Measurements from ENCODE around the gene ATF4. TPM values are rescaled to one million over a fixed set of nuclear protein-coding genes. Genes with fewer than 3 reads are reported as not detected.
"Not testable (repeated sequence)": the region's sequence is repeated elsewhere in the genome, so short reads cannot be mapped to it uniquely, and the experiment has no call there.

The ATF4 gene
- total RNA-seq, 1 experiment from 2014 or later, result 900 TPM

- DNase-seq (ENCODE audit: low read depth, low spot score), result peak; percentile 87
- in situ Hi-C loops (cut with HindIII; ENCODE audit: low pct_unique_long_range_greater_than_20kb, low sequenced_read_pairs), result not testable (repeated sequence)
Observed at GRCh38 chr22:39521106-39521885, 934 bp downstream of the ATF4 start.

GRCh38 chr22:39522091-39522490, 1.7 kb downstream of the ATF4 start:
- in situ Hi-C loops (cut with HindIII; ENCODE audit: low pct_unique_long_range_greater_than_20kb, low sequenced_read_pairs); DNase-seq (ENCODE audit: low read depth, low spot score): not testable (repeated sequence)

DNA sequence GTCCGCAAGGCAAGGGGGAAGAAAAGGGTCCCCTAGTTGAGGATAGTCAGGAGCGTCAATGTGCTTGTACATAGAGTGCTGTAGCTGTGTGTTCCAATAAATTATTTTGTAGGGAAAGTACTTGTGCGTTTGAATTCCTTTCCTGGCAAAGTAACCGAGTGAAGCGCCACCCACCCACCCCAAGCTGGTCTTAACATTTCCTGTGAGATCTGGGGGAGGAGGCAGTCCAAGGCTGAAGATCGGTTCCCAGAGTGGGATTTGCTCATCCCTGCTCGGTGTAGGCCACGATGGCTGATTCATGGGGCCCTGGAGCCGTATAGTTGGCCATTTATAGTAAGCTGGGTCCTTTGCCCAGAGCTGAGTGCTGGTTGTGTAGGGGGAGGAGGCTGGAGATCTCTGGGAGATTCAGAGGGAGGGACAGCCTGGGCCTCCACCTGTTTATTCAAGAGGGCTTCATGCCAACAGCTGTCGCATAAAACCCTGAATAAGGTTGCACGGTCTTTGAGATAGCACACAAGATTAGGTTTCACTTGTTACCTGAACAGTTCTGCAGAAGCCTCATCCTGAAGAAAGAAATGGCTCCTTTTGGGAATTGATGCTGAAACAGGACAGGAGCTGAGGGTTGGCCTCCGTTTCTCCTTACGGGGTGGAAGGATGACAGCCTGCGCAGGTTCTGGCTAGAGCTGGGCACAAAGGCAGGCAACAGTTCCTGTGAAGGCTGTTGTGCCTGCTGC, 2.4 kb downstream of the ATF4 start:
- no peak for DNase-seq (ENCODE audit: low read depth, low spot score)
- in situ Hi-C loops (cut with HindIII; ENCODE audit: low pct_unique_long_range_greater_than_20kb, low sequenced_read_pairs), result no loop called here

- no peak for DNase-seq (ENCODE audit: low read depth, low spot score)
- in situ Hi-C loops (cut with HindIII; ENCODE audit: low pct_unique_long_range_greater_than_20kb, low sequenced_read_pairs), result no loop called here
Observed at GRCh38 chr22:39524089-39524752, 3.9 kb downstream of the ATF4 start.

- in situ Hi-C loops (cut with HindIII; ENCODE audit: low pct_unique_long_range_greater_than_20kb, low sequenced_read_pairs), result no loop called here
- DNase-seq (ENCODE audit: low read depth, low spot score), result no peak
Observed at GRCh38 chr22:39524753-39525657, 4.6 kb downstream of the ATF4 start.

DNA sequence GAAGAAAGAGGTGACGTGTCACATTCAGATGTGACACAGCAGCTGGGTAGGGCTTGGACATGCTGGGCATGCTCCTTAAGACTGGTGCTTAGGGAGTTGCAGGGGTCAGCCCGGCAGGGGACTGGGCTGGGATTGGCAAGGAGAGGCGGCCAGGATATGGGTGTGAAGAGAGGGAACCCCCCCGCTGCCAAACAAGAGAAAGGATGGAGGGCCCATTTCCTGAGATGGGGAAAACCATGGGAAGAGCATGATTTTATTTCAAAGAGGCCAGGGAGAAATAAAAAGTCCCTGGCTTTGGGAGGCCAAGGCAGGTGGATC, 5.3 kb downstream of the ATF4 start:
- in situ Hi-C loops (cut with HindIII; ENCODE audit: low pct_unique_long_range_greater_than_20kb, low sequenced_read_pairs), result no loop called here
- DNase-seq (ENCODE audit: low read depth, low spot score), result no peak

DNA sequence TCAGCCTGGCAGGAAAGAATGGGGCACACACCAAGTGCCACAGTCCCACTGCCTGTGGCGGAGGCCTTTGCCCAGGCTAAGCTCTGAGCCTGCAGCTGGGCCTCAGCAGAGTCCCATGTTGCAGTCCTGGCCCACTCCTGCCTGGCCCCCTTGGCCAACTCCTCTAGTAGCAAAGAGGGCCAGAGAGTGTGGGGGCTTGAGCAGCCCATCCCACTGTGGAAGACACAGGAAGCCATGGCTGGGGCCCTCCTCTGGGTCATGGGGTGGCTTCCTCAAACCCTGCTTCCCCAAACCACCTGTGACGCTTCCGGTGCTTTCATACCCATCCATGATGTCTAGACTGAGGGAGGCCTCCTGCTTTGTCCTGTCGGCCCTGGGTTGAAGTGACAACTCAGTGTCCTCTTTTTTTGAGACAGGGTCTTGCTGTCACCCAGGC, 6.4 kb downstream of the ATF4 start:
- in situ Hi-C loops (cut with HindIII; ENCODE audit: low pct_unique_long_range_greater_than_20kb, low sequenced_read_pairs), result no loop called here
- DNase-seq (ENCODE audit: low read depth, low spot score), result no peak

DNA sequence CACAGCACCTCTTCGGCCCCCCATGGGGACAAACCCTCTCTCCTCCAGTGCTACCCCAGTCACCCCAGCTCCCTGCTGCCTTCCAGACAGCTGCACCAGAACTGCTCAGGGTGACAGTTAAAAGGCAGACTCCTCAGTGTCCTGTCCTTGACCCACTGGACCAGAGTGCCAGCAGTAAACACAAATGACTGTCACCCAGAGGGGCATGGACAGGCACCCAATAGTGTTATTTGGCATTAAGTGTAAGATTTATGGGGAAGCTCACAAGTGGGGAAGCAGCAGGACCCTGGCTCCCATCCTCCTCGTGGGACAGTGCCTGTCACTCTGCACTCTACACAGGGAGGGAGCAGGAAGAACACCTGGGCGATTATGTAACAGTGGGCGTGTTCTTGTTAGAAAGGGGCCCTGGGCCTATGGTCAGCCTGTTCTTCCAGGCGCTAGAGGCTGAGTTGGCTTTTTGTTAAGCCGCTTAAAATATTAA, 7.2 kb downstream of the ATF4 start:
- DNase-seq (ENCODE audit: low read depth, low spot score), result no peak
- in situ Hi-C loops (cut with HindIII; ENCODE audit: low pct_unique_long_range_greater_than_20kb, low sequenced_read_pairs), result no loop called here

- in situ Hi-C loops (cut with HindIII; ENCODE audit: low pct_unique_long_range_greater_than_20kb, low sequenced_read_pairs), result no loop called here
- DNase-seq (ENCODE audit: low read depth, low spot score), result no peak
Observed at GRCh38 chr22:39528080-39528661, 7.8 kb downstream of the ATF4 start.

DNA sequence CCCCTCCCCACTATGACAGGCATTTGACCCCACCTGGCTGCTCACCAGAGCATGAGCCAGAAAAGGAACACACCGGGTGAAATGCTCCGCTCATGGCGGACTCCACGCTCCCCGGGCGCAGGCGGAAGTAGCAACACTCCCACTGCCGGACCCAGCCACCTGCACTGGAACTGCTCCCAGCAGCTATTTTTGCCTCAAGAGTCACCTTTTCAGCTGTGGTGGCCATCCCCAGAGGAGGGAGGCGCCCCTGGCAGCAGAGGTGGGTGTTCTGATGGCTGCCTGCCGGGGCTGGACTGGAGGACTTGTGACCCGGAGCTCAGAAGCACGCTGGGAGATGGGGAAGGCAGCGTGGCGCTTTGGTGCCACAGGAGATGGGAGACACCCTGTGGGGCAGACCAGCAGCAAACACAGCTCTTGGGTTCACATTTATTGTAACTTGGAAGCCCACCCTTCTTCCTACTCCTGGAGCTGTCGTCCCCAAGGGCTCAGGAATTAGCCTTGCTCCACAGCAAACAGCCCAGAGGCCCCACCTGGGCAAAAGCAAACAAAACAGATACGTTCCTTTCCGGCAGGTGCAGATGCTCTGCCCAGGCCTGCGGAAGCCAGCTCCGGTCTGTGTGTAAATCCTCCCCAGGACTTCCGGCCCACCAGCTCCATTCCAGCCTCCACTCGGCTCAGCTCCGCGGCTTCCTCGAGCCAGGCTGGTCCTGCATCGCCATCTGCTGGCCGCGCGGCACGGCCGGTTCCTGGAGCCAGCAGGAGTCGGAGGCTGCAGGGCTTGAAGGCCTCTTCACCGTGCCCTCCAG, 8.5 kb downstream of the ATF4 start:
- in situ Hi-C loops (cut with HindIII; ENCODE audit: low pct_unique_long_range_greater_than_20kb, low sequenced_read_pairs), result no loop called here
- peak; percentile 91 for DNase-seq (ENCODE audit: low read depth, low spot score)

DNA sequence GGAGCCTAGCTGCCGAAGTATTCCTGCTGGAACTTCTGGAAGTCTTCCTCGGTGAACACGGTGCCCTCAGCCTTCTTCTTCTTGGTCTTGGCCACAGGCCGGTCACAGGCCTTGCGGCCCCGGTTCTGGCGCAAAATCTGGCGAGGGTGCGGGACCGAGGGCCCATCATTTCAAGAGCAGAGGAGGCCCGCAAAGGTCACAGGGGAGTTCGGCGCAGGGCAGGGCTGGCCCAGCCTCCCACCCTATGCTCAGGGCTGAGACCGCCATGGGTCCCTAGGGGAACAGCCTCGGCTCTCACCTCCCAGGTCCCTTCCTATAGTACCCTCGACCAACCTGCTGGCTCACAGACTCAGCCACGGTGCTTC, 9.1 kb downstream of the ATF4 start:
- in situ Hi-C loops (cut with HindIII; ENCODE audit: low pct_unique_long_range_greater_than_20kb, low sequenced_read_pairs), result no loop called here
- no peak for DNase-seq (ENCODE audit: low read depth, low spot score)

- DNase-seq (ENCODE audit: low read depth, low spot score), result no peak
- in situ Hi-C loops (cut with HindIII; ENCODE audit: low pct_unique_long_range_greater_than_20kb, low sequenced_read_pairs), result no loop called here
Observed at GRCh38 chr22:39530116-39530515, 9.8 kb downstream of the ATF4 start.

DNA sequence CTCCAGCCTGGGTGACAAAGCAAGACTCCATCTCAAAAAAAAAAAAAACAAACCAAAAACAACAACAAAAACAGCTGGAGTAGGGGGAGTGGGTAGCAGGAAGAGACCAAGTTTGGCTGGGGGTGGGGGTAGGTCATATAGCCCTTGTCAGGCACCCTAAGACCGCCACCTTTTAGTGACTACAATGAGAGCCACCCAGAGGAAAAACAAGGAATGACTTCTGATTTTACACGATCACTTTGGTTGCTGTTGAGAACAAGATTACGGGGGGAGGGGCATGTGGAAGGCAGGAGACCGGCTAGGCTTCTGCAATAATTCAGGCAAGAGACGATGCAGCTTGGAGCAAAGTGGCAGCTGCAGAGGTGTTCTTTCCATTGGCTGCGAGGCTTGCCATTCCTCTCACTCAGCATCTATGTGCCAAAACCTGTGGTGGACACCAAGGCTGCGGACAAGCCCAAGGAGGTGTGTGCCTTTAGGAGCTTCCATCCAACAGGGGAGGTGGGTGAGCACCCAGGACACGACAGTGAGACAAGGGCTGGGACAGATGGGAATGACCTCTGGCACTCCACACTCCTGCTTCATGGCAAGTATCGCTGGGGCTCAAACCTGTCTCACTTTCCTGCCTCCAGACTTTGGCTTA, 10.4 kb downstream of the ATF4 start:
- in situ Hi-C loops (cut with HindIII; ENCODE audit: low pct_unique_long_range_greater_than_20kb, low sequenced_read_pairs), result no loop called here
- peak; percentile 84 for DNase-seq (ENCODE audit: low read depth, low spot score)

DNA sequence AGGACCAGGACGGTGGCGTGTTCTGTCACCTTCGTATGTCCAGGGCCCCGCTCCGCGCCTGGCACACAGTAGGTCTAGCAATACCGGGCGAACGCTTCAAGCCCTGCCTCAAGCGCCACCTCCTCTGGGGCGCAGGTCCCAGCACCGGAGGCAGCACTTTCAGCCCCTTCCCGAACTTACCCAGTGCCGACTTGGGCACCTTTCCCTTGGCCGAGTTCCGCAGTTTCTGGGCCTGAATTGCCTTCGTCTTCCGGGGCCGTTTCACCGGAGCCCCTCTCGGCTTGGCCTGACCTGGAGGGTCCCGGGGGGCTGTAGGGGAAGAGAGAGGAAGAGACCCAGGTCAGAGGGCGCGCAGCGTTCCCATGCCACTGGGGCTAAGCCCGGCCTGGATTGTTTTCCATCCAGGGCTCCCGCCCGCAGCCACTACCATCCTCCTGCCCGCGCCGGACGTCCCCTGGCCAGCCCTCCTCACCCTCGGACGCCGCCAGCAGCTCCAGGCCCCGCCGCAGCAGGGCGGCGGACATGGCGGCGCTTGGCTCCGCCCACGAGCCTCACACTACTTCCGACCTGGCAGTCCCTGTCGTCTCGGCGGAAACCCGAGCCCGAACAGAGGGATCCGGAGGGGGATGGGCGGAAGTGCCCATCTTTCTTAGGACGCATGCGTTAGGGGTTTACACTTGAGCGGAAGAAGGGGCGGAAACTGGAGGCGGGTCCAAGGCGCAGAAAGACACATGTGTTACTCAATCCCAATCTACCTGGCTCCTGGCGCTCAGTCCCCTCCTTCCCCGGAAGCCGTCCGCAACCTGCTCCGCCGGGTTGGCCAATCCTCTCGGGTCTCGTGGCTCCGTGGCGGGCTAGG, 12.1 kb downstream of the ATF4 start, which contains the start of gene RPS19BP1:
RPS19BP1 (minus strand) TSS at position 534 of the 859 bp plus-strand sequence; CDS start at position 524, 10 bp downstream.
- peak; percentile 100 for DNase-seq (ENCODE audit: low read depth, low spot score)
- in situ Hi-C loops (cut with HindIII; ENCODE audit: low pct_unique_long_range_greater_than_20kb, low sequenced_read_pairs), result no loop called here

DNA sequence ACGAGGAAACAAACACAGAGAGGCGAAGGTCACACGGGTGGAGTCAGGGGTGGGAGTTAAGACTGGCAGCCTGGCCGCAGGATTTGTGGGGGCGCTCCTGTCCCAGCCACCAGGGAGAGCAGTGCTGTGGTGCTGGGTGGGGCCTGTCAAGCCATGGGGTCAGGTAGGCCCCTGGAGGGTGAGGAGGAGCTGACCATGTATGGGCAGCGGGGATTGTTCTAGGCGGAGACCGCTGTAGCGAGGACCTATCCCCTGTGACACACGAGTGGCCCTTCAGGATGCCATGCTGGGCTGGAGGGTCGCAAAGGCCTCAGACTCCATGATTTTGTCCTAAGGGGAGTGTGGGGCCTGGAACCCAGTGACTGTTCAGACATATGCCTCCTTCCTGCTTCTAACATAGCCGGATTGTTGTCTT, 13.7 kb downstream of the ATF4 start:
- in situ Hi-C loops (cut with HindIII; ENCODE audit: low pct_unique_long_range_greater_than_20kb, low sequenced_read_pairs), result no loop called here
- no peak for DNase-seq (ENCODE audit: low read depth, low spot score)

Measured in SK-MEL-5 (cell line).